NCI-H446 treated with DMSO at 0.1 percent for 48 hours (cell line): ENCODE results near the gene VAT1.

Experiments
- DNase-seq: peaks from one replicate; lab custom pipeline; 2025; lab: John Stamatoyannopoulos, UW

Gene VAT1

GRCh38 chr17:43027091-43028032 lies 5.2 kb upstream of the VAT1 start:
- DNase-seq = no peak

- no peak for DNase-seq
These were observed 4.4 kb upstream of the VAT1 start for GRCh38 chr17:43026595-43026994.

- DNase-seq = no peak
These were observed 3.8 kb upstream of the VAT1 start for GRCh38 chr17:43025766-43026537.

GRCh38 chr17:43025290-43025657 lies 3.1 kb upstream of the VAT1 start:
- DNase-seq = no peak

GRCh38 chr17:43024407-43025289 lies 2.5 kb upstream of the VAT1 start, which contains the start of gene RND2:
Gene RND2, plus strand, starts transcription at chr17:43025231. Its CDS starts 117 bp downstream, at chr17:43025348.
- peak; percentile 61 for DNase-seq

GRCh38 chr17:43020789-43021740 lies 1.1 kb downstream of the VAT1 start:
- peak; percentile 7 for DNase-seq

GRCh38 chr17:43020030-43020621 lies 2.1 kb downstream of the VAT1 start:
- no peak for DNase-seq

GRCh38 chr17:43019418-43019817 lies 2.8 kb downstream of the VAT1 start:
- DNase-seq = no peak

GRCh38 chr17:43018932-43019331 lies 3.3 kb downstream of the VAT1 start:
- DNase-seq = no peak

- DNase-seq = no peak
These were observed 4.0 kb downstream of the VAT1 start for GRCh38 chr17:43018008-43018853.

GRCh38 chr17:43016216-43016615 lies 6.0 kb downstream of the VAT1 start:
- no peak for DNase-seq

- no peak for DNase-seq
These were observed 6.6 kb downstream of the VAT1 start for GRCh38 chr17:43015579-43015978.

- DNase-seq = no peak
These were observed 7.3 kb downstream of the VAT1 start for GRCh38 chr17:43014649-43015542.

GRCh38 chr17:43014020-43014648 lies 8.1 kb downstream of the VAT1 start:
- no peak for DNase-seq

- no peak for DNase-seq
These were observed 8.9 kb downstream of the VAT1 start for GRCh38 chr17:43013296-43013695.

GRCh38 chr17:43011728-43012472 lies 10.3 kb downstream of the VAT1 start:
- DNase-seq = no peak

GRCh38 chr17:43010667-43011308 lies 11.4 kb downstream of the VAT1 start:
- DNase-seq = no peak
